Mesodermal cell (in vitro differentiated cells): Measurements from ENCODE around the gene OR9Q1.
"Not testable (repeated sequence)": the region's sequence is repeated elsewhere in the genome, so short reads cannot be mapped to it uniquely, and the experiment has no call there.

Experiments
- H3K27ac ChIP-seq: 2 replicates; pipeline ENCODE4 v1.7.0; 2013; ENCODE audit warnings: mild to moderate bottlenecking, low read depth, low read length, moderate library complexity; ENCODE audit not compliant: severe bottlenecking
- H3K36me3 ChIP-seq: 2 replicates; pipeline ENCODE4 v1.7.1; 2013; ENCODE audit warnings: mild to moderate bottlenecking, low read length, moderate library complexity; ENCODE audit not compliant: control insufficient read depth, insufficient read depth
- H3K4me1 ChIP-seq: one replicate; pipeline ENCODE4 v1.7.1; 2013; ENCODE audit warnings: mild to moderate bottlenecking, low read length; ENCODE audit not compliant: insufficient read depth, control insufficient read depth, poor library complexity, severe bottlenecking
- H3K4me3 ChIP-seq: 2 replicates; pipeline ENCODE4 v1.7.0; 2013; ENCODE audit warnings: low read length, control low read depth, mild to moderate bottlenecking; ENCODE audit not compliant: insufficient read depth, poor library complexity, severe bottlenecking; ENCODE audit errors: extremely low read depth
- H3K9me3 ChIP-seq: 2 replicates; pipeline ENCODE4 v1.7.1; 2013; ENCODE audit warnings: mild to moderate bottlenecking, low read length, moderate library complexity; ENCODE audit not compliant: control insufficient read depth
- WGBS, 2 experiments: methylation state at CpG; one replicate each; pipeline ENCODE4 v1.1.5; 2013; ENCODE audit warnings: missing lambda C conversion rate in 2 of 2; ENCODE audit not compliant: insufficient coverage in 2 of 2; 5-methylcytosine and 5-hydroxymethylcytosine counted together

The OR9Q1 gene

GRCh38 chr11:58186938-58187337 lies 163.3 kb downstream of the OR9Q1 start:
- no CpG with 5 or more reads among the region's 4 CpGs for WGBS, 2 experiments
- Histone ChIP-seq H3K4me1 (no peaks in the 10 kb centered on the region), H3K4me3 (no peak overlapping the region), H3K36me3 (no peaks in the 10 kb centered on the region), H3K27ac (no peak overlapping the region), H3K9me3 (no peaks in the 10 kb centered on the region)

DNA sequence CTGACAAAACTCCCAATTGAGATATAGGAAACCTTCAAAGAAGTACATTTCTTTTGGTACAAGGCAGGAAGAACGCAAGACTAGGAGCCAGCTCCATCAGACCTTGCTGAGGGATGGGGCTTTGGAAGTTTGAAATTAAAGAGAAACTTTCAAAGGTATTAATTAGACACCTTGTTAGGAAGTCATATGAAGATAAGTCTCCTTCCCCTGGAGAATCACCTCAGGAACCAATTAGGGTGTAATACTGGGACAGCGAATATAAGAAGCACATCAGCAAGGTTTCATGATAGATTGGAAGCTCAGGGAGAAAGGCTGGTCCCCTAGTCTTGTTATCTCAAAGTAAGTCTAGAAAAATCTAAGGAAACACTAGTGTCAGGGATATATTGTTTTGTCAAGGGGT lies 165.1 kb downstream of the OR9Q1 start, which contains the start of gene OR9Q2:
Gene OR9Q2, plus strand, starts transcription at position 301 of the 400 bp plus-strand sequence. CDS start 1,421 bp downstream, outside the sequence.
- Histone ChIP-seq H3K27ac (no peak within 1 kb of the TSS), H3K9me3 (no peaks in the 10 kb centered on the region), H3K4me1 (no peaks in the 10 kb centered on the region), H3K36me3 (no peaks in the 10 kb centered on the region), H3K4me3 (no peak within 1 kb of the TSS)
- WGBS, 2 experiments: 100% methylated on average over 1 of the region's 2 CpGs; no CpG with 5 or more reads in 1 of the 2 experiments

DNA sequence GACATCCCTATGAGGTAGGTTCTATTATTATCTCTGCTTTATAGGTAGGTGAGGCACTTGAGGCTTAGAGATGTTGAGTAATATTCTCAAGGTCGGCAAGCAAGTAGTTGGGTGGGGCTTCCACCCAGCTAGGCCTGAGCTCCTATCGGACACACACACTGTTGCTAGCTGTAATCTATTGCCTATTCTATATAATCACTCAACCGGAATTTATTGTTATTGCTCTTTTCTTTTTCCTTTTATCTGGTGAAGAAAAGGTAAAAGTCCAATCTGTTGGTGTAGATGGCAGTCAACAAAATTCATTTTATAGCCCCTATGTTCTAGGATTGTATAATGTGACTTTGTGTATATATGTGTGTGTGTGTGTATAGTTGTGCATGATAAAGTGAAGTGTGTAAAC lies 168.5 kb downstream of the OR9Q1 start:
- Histone ChIP-seq H3K27ac (no peak overlapping the region), H3K36me3 (no peaks in the 10 kb centered on the region), H3K4me3 (no peak overlapping the region), H3K9me3 (no peaks in the 10 kb centered on the region), H3K4me1 (no peaks in the 10 kb centered on the region)
- WGBS, 2 experiments: no CpG with 5 or more reads among the region's 3 CpGs

GRCh38 chr11:58193391-58193790 lies 169.7 kb downstream of the OR9Q1 start:
- no peaks in the 10 kb centered on the region for H3K9me3 ChIP-seq
- no peaks in the 10 kb centered on the region for H3K36me3 ChIP-seq
- no peaks in the 10 kb centered on the region for H3K4me1 ChIP-seq
- H3K27ac ChIP-seq: no peak overlapping the region
- H3K4me3 ChIP-seq: no peak overlapping the region

- H3K4me1 ChIP-seq: no peaks in the 10 kb centered on the region
- H3K27ac ChIP-seq: no peak overlapping the region
- no peaks in the 10 kb centered on the region for H3K9me3 ChIP-seq
- WGBS, 2 experiments: no CpG with 5 or more reads among the region's 2 CpGs
- H3K36me3 ChIP-seq: no peaks in the 10 kb centered on the region
- H3K4me3 ChIP-seq: no peak overlapping the region
Observed at GRCh38 chr11:58195939-58196338, 172.3 kb downstream of the OR9Q1 start.

DNA sequence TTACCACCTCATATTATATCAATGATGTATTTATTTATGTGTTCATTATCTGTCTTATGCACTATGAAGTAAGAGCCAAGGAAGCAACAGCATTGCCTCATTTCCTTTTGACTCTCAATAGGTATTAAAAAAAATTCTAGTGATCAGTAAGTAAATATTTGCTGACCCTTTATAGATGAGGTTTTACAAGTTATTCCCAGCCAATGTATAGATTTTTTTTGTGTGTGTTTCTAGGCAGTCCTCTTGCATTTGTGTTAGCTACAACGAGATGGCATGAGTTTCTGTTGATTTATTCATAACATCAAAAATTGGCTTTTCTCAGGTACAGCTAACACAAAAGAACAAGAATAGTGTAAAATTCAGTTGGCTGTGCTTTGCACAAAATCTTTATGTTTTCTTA lies 175.6 kb downstream of the OR9Q1 start:
- no peak overlapping the region for H3K4me3 ChIP-seq
- no peaks in the 10 kb centered on the region for H3K36me3 ChIP-seq
- H3K4me1 ChIP-seq: no peaks in the 10 kb centered on the region
- H3K9me3 ChIP-seq: no peaks in the 10 kb centered on the region
- WGBS, 2 experiments: no CpG with 5 or more reads among the region's 1 CpG
- H3K27ac ChIP-seq: no peak overlapping the region

DNA sequence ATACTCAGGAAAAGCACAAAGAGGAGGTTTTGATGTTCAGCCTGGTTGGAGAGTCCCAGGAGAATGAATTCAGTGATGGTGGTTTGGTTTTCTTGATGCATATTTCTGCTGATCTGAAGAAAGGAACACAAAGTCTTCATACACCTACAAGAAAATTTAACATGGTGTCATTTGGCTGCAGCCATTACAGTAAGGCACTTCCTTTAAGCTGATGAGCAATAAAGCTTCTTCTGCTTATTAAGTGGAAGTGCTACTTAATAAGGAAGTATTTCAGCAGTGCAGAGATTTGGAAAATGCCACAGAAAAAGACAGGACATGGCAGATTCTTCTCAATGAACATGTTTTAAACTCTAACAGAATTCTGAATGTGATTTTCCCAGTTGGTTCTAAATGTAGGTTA lies 180.4 kb downstream of the OR9Q1 start, which contains the start of gene OR1S2:
Gene OR1S2, minus strand, starts transcription at position 101 of the 400 bp plus-strand sequence. Its CDS starts 0 bp downstream, at position 101.
- no peaks in the 10 kb centered on the region for H3K36me3 ChIP-seq
- H3K27ac ChIP-seq: no peak within 1 kb of the TSS
- no peaks in the 10 kb centered on the region for H3K9me3 ChIP-seq
- no peaks in the 10 kb centered on the region for H3K4me1 ChIP-seq
- H3K4me3 ChIP-seq: no peak within 1 kb of the TSS

GRCh38 chr11:58212420-58212819 lies 188.7 kb downstream of the OR9Q1 start, which contains the start of gene OR1S1:
Gene OR1S1 (plus strand): TSS chr11:58212720.
- H3K36me3 ChIP-seq, H3K9me3 ChIP-seq, H3K27ac ChIP-seq, H3K4me1 ChIP-seq, H3K4me3 ChIP-seq: not testable (repeated sequence)
- no CpG with 5 or more reads among the region's 2 CpGs for WGBS, 2 experiments

DNA sequence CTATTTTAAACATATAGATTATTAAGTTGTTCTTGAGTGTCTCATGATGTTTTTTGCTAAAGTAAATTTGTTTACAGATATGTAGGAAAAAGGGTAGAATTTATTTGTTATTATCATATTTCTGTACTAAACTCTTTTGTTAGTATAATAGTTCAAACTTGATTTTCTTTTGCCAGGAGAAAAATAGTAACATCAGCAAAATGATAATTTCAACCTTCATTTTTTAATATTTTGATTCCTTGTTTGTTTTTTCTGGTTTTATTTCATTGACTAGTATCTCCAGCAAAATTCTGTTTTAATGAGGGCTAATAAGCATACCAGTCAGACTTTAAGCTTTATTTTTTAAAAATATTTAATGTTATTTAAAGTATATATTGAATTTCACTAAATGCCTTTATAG lies 192.8 kb downstream of the OR9Q1 start:
- Histone ChIP-seq H3K4me3 (no peak overlapping the region), H3K4me1 (no peaks in the 10 kb centered on the region), H3K27ac (no peak overlapping the region), H3K9me3 (no peaks in the 10 kb centered on the region), H3K36me3 (no peaks in the 10 kb centered on the region)

- Histone ChIP-seq H3K9me3 (no peaks in the 10 kb centered on the region), H3K4me3 (no peak overlapping the region), H3K4me1 (no peaks in the 10 kb centered on the region), H3K27ac (no peak overlapping the region), H3K36me3 (no peaks in the 10 kb centered on the region)
- 80 to 86% methylated on average over 2 to 4 of the region's 7 CpGs for WGBS, 2 experiments
Observed at GRCh38 chr11:58222721-58223120, 199.0 kb downstream of the OR9Q1 start.

DNA sequence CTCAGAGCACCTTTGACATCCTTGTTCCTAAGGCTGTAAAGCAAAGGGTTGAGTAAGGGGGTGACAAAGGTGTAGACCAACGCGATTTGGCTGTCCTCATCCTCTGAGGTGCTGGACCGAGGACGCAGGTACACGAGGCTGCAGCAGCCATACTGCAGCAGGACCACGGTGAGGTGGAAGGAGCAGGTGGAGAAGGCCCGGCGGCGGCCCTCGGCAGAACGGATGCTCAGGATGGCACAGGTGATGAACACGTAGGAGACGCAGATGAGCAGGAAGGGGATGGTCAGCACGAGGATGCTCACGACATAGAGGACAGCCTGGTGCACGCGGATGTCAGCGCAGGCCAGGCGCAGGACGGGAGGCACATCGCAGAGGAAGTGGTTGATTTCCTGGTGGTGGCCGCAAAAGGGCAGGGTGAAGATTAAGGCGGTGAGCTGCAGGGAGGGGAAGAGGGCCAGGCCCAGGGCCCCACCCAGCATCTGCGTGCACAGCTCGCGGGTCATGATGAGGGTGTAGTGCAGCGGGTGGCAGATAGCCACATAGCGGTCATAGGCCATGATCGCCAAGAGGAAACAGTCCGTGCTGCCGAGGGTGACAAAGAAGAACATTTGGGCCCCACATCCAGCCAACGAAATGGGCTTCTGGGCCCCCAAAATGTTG lies 204.4 kb downstream of the OR9Q1 start:
- 92 to 97% methylated on average over 29 to 32 of the region's 32 CpGs for WGBS, 2 experiments
- Histone ChIP-seq H3K4me3 (no peak overlapping the region), H3K9me3 (no peaks in the 10 kb centered on the region), H3K4me1 (no peaks in the 10 kb centered on the region), H3K36me3 (no peaks in the 10 kb centered on the region), H3K27ac (no peak overlapping the region)
